Measurements from ENCODE around the gene FUT7. TPM values are rescaled to one million over a fixed set of nuclear protein-coding genes. Genes with fewer than 3 reads are reported as not detected.

FUT7 gene
- total and polyA plus RNA-seq, 2 of the 8 experiments (the other 6 are each of a cell fraction or from before 2014, with no cell fraction given): not detected

- no peak for TF ChIP-seq ATF3 (IDR thresholded peaks at IDR 0.05; ENCODE audit: insufficient read depth, low read depth, low read length)
- TF ChIP-seq CHD7 (IDR thresholded peaks at IDR 0.05; ENCODE audit: insufficient replicate concordance, low read length): no peak
- no peak for TF ChIP-seq CHD1 (IDR thresholded peaks at IDR 0.05; ENCODE audit: low read depth, low read length)
- peak; percentile 61; the same call in 1 of the 2 replicates for TF ChIP-seq GABPA (IDR thresholded peaks at IDR 0.05; ENCODE audit: borderline replicate concordance, insufficient read depth, low read length)
- no peak for TF ChIP-seq SRF (IDR thresholded peaks at IDR 0.05; ENCODE audit: low read depth, low read length)
- TF ChIP-seq TCF12 (IDR thresholded peaks at IDR 0.05; ENCODE audit: low read depth, low read length): no peak
- peak; percentile 72 for TF ChIP-seq E2F6 (IDR thresholded peaks at IDR 0.05)
- TF ChIP-seq, protein P1, sequence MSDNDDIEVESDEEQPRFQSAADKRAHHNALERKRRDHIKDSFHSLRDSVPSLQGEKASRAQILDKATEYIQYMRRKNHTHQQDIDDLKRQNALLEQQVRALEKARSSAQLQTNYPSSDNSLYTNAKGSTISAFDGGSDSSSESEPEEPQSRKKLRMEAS (IDR thresholded peaks at IDR 0.05): peak; percentile 62
Observed at GRCh38 chr9:137048655-137049543, 17.0 kb upstream of the FUT7 start (continued).
